Ascending aorta (tissue), 2 donors: ENCODE data around the gene HDGFL2. TPM values are rescaled to one million over a fixed set of nuclear protein-coding genes. Genes with fewer than 3 reads are reported as not detected.

Source experiments
- DNase-seq, 2 donors: peaks; one replicate each; pipeline ENCODE4 v3.0.0-alpha.2; 2019; ENCODE audit warnings: low spot score in 2 of 2
- H3K27ac ChIP-seq, 2 donors: fragments of 200-600 bp; sonication (generic); one replicate each; pipeline ENCODE4 v1.5.1; 2016 to 2017; ENCODE audit warnings: mild to moderate bottlenecking in 1 of 2
- H3K27me3 ChIP-seq: fragments of 200-600 bp; sonication (generic); one replicate; pipeline ENCODE4 v1.5.1; 2017
- H3K36me3 ChIP-seq, 2 donors: fragments of 200-600 bp; sonication (generic); one replicate each; pipeline ENCODE4 v1.5.1; 2016
- H3K4me1 ChIP-seq, 2 donors: fragments of 200-600 bp; sonication (generic); one replicate each; pipeline ENCODE4 v1.5.1; 2016 to 2017; ENCODE audit warnings: mild to moderate bottlenecking in 1 of 2
- H3K4me3 ChIP-seq, 2 donors: fragments of 200-600 bp; sonication (generic); one replicate each; pipeline ENCODE4 v1.5.1; 2016 to 2017; ENCODE audit warnings: mild to moderate bottlenecking in 1 of 2
- H3K9me3 ChIP-seq, 2 donors: fragments of 200-600 bp; sonication (generic); one replicate each; pipeline ENCODE4 v1.5.1; 2016
- CTCF ChIP-seq, 3 experiments: fragments of 200-600 bp in 2 of 3; fragments of 450-650 bp in 1 of 3; sonication (generic) in 2 of 3; IDR thresholded peaks; one replicate each; pipeline ENCODE4 v1.5.1; 2016 to 2019; ENCODE audit warnings: antibody characterized with exemption in 3 of 3, mild to moderate bottlenecking in 1 of 3, moderate library complexity in 1 of 3
- intact Hi-C: fragments of 100-400 bp; cut with DNase I; formaldehyde crosslinking; loops from one replicate; pipeline ENCODE4 v1.15.1; 2023
- total RNA-seq: library from RNA; depleted of rRNA; stranded (reverse); fragments of >200 nt; gene quantifications from one replicate; pipeline ENCODE4 v1.1.0, GENCODE V29; 2016

The HDGFL2 gene
- total RNA-seq, 1 donor from 2014 or later = 15.4 TPM

- Histone ChIP-seq H3K4me1 (no peaks in the 10 kb centered on the region), H3K27ac (no peak overlapping the region), H3K9me3 (no peaks in the 10 kb centered on the region), H3K36me3 (peaks cover 36 to 59% of the 10 kb centered on the region in 2 donors), H3K4me3 (no peak overlapping the region), H3K27me3 (no peaks in the 10 kb centered on the region)
- TF ChIP-seq CTCF (IDR thresholded peaks at IDR 0.05) = no peak
- DNase-seq = no peak
- intact Hi-C loops = no loop called here
Measured at GRCh38 chr19:4488496-4488895, 16.4 kb downstream of the HDGFL2 start.

- peaks cover 59 to 86% of the 10 kb centered on the region in 2 donors for H3K36me3 ChIP-seq
- no peaks in the 10 kb centered on the region for H3K4me1 ChIP-seq
- intact Hi-C loops = no loop called here
- no peak overlapping the region for H3K4me3 ChIP-seq
- H3K27ac ChIP-seq = no peak overlapping the region
- no peak for DNase-seq
- H3K9me3 ChIP-seq = no peaks in the 10 kb centered on the region
- no peaks in the 10 kb centered on the region for H3K27me3 ChIP-seq
- TF ChIP-seq CTCF (IDR thresholded peaks at IDR 0.05) = no peak
Measured at GRCh38 chr19:4491446-4491845, 19.3 kb downstream of the HDGFL2 start.

GRCh38 chr19:4492337-4493103, 20.4 kb downstream of the HDGFL2 start:
- no peak overlapping the region for H3K4me3 ChIP-seq
- intact Hi-C loops = no loop called here
- no peaks in the 10 kb centered on the region for H3K4me1 ChIP-seq
- DNase-seq = no peak
- H3K27me3 ChIP-seq = no peaks in the 10 kb centered on the region
- H3K27ac ChIP-seq = no peak overlapping the region
- no peaks in the 10 kb centered on the region for H3K9me3 ChIP-seq
- peaks cover 69 to 88% of the 10 kb centered on the region in 2 donors for H3K36me3 ChIP-seq
- TF ChIP-seq CTCF (IDR thresholded peaks at IDR 0.05) = no peak

- no peak overlapping the region for H3K4me3 ChIP-seq
- no peak for DNase-seq
- peaks cover 72 to 92% of the 10 kb centered on the region in 2 donors for H3K36me3 ChIP-seq
- no peaks in the 10 kb centered on the region for H3K27me3 ChIP-seq
- no peak for TF ChIP-seq CTCF (IDR thresholded peaks at IDR 0.05)
- no peaks in the 10 kb centered on the region for H3K4me1 ChIP-seq
- intact Hi-C loops = no loop called here
- no peak overlapping the region for H3K27ac ChIP-seq
- H3K9me3 ChIP-seq = no peaks in the 10 kb centered on the region
Measured at GRCh38 chr19:4493104-4493928, 21.2 kb downstream of the HDGFL2 start.

- intact Hi-C loops = no loop called here
- H3K27me3 ChIP-seq = no peaks in the 10 kb centered on the region
- peaks cover 74 to 92% of the 10 kb centered on the region in 2 donors for H3K36me3 ChIP-seq
- no peak overlapping the region for H3K27ac ChIP-seq
- no peaks in the 10 kb centered on the region for H3K9me3 ChIP-seq
- DNase-seq = no peak
- no peak overlapping the region for H3K4me3 ChIP-seq
- H3K4me1 ChIP-seq = no peaks in the 10 kb centered on the region
- no peak for TF ChIP-seq CTCF (IDR thresholded peaks at IDR 0.05)
Measured at GRCh38 chr19:4493929-4494690, 22.0 kb downstream of the HDGFL2 start.
